HAP-1 (cell line): ENCODE data around the gene ZNF778.

Experiments
- DNase-seq, 2 experiments: peaks; one replicate each; pipeline ENCODE4 v3.0.0-alpha.2; 2016 to 2020; ENCODE audit warnings: low spot score in 2 of 2
- H3K27me3 ChIP-seq: fragments of 250-450 bp; sonication (Bioruptor Pico); 2 replicates; pipeline ENCODE4 v1.5.1; 2020; ENCODE audit warnings: low read depth, mild to moderate bottlenecking, moderate library complexity
- H3K36me3 ChIP-seq: fragments of 250-450 bp; sonication (Bioruptor Pico); replicated peaks from 2 replicates; pipeline ENCODE4 v1.5.1; 2020; ENCODE audit warnings: mild to moderate bottlenecking
- H3K4me1 ChIP-seq: fragments of 250-450 bp; sonication (Bioruptor Pico); 2 replicates; pipeline ENCODE4 v1.5.1; 2020; ENCODE audit warnings: mild to moderate bottlenecking
- H3K4me3 ChIP-seq: fragments of 250-450 bp; sonication (Bioruptor Pico); 2 replicates; pipeline ENCODE4 v1.5.1; 2020; ENCODE audit warnings: mild to moderate bottlenecking, moderate library complexity
- H3K9me3 ChIP-seq: fragments of 250-450 bp; sonication (Bioruptor Pico); 2 replicates; pipeline ENCODE4 v1.5.1; 2020; ENCODE audit warnings: mild to moderate bottlenecking, moderate library complexity
- in situ Hi-C: fragments of 300-500 bp; cut with MboI; formaldehyde crosslinking; loops from 3 replicates; pipeline ENCODE4 v1.14.3; 2020; ENCODE audit warnings: low sequenced_read_pairs, inconsistent platforms, mixed read lengths

Gene ZNF778

GRCh38 chr16:89269805-89270665, 52.5 kb downstream of the ZNF778 start:
- Histone ChIP-seq H3K36me3 (peaks cover 69% of the 10 kb centered on the region), H3K9me3 (no peaks in the 10 kb centered on the region), H3K27me3 (no peaks in the 10 kb centered on the region), H3K4me1 (no peaks in the 10 kb centered on the region), H3K4me3 (no peak overlapping the region)
- no peak for DNase-seq
- in situ Hi-C loops: loop anchor here (25.0 kb wide), 1 partner anchor 92 kb away; no protein-coding TSS in a partner anchor

GRCh38 chr16:89270666-89271345, 53.3 kb downstream of the ZNF778 start:
- no peaks in the 10 kb centered on the region for H3K4me1 ChIP-seq
- peaks cover 76% of the 10 kb centered on the region for H3K36me3 ChIP-seq
- no peak overlapping the region for H3K4me3 ChIP-seq
- H3K27me3 ChIP-seq: no peaks in the 10 kb centered on the region
- no peak for DNase-seq
- H3K9me3 ChIP-seq: no peaks in the 10 kb centered on the region
- in situ Hi-C loops: loop anchor here (25.0 kb wide), 1 partner anchor 91 kb away; no protein-coding TSS in a partner anchor

GRCh38 chr16:89272631-89273030, 55.1 kb downstream of the ZNF778 start:
- Histone ChIP-seq H3K36me3 (peaks cover 81% of the 10 kb centered on the region), H3K4me1 (no peaks in the 10 kb centered on the region), H3K27me3 (no peaks in the 10 kb centered on the region), H3K9me3 (no peaks in the 10 kb centered on the region), H3K4me3 (no peak overlapping the region)
- DNase-seq: no peak
- in situ Hi-C loops: loop anchor here (25.0 kb wide), 1 partner anchor 90 kb away; no protein-coding TSS in a partner anchor

GRCh38 chr16:89273741-89274472, 56.4 kb downstream of the ZNF778 start:
- Histone ChIP-seq H3K36me3 (peaks cover 88% of the 10 kb centered on the region), H3K4me3 (no peak overlapping the region)
- in situ Hi-C loops: loop anchor here (25.0 kb wide), 1 partner anchor 88 kb away; no protein-coding TSS in a partner anchor

GRCh38 chr16:89274561-89275283, 57.2 kb downstream of the ZNF778 start:
- peaks cover 84% of the 10 kb centered on the region for H3K36me3 ChIP-seq

More at GRCh38 chr16:89273741-89274472, 56.4 kb downstream of the ZNF778 start:
- Histone ChIP-seq H3K9me3 (no peaks in the 10 kb centered on the region), H3K27me3 (no peaks in the 10 kb centered on the region), H3K4me1 (no peaks in the 10 kb centered on the region)
- DNase-seq: no peak

GRCh38 chr16:89275284-89275584, 57.7 kb downstream of the ZNF778 start:
- H3K4me3 ChIP-seq: no peak overlapping the region
- DNase-seq: no peak
- no peaks in the 10 kb centered on the region for H3K9me3 ChIP-seq
- H3K4me1 ChIP-seq: no peaks in the 10 kb centered on the region
- in situ Hi-C loops: no loop called here
- peaks cover 84% of the 10 kb centered on the region for H3K36me3 ChIP-seq
- no peaks in the 10 kb centered on the region for H3K27me3 ChIP-seq

More at GRCh38 chr16:89274561-89275283, 57.2 kb downstream of the ZNF778 start:
- Histone ChIP-seq H3K27me3 (no peaks in the 10 kb centered on the region), H3K4me1 (no peaks in the 10 kb centered on the region), H3K9me3 (no peaks in the 10 kb centered on the region), H3K4me3 (no peak overlapping the region)
- in situ Hi-C loops: loop anchor here (25.0 kb wide), 1 partner anchor 88 kb away; no protein-coding TSS in a partner anchor
- DNase-seq: no peak

- Histone ChIP-seq H3K9me3 (no peaks in the 10 kb centered on the region), H3K27me3 (no peaks in the 10 kb centered on the region), H3K36me3 (peaks cover 85% of the 10 kb centered on the region), H3K4me3 (no peak overlapping the region), H3K4me1 (no peaks in the 10 kb centered on the region)
- in situ Hi-C loops: no loop called here
- DNase-seq: no peak
Observed at GRCh38 chr16:89275837-89276720, 58.6 kb downstream of the ZNF778 start.

GRCh38 chr16:89277049-89277448, 59.5 kb downstream of the ZNF778 start:
- Histone ChIP-seq H3K27me3 (no peaks in the 10 kb centered on the region), H3K4me3 (no peak overlapping the region), H3K9me3 (no peaks in the 10 kb centered on the region), H3K36me3 (peaks cover 86% of the 10 kb centered on the region), H3K4me1 (no peaks in the 10 kb centered on the region)
- no peak for DNase-seq
- in situ Hi-C loops: no loop called here

GRCh38 chr16:89277641-89278341, 60.3 kb downstream of the ZNF778 start:
- H3K4me1 ChIP-seq: no peaks in the 10 kb centered on the region
- no peak for DNase-seq
- peaks cover 82% of the 10 kb centered on the region for H3K36me3 ChIP-seq
- in situ Hi-C loops: no loop called here
- no peaks in the 10 kb centered on the region for H3K9me3 ChIP-seq
- H3K4me3 ChIP-seq: no peak overlapping the region
- H3K27me3 ChIP-seq: no peaks in the 10 kb centered on the region

GRCh38 chr16:89278441-89279240, 61.1 kb downstream of the ZNF778 start:
- Histone ChIP-seq H3K4me1 (no peaks in the 10 kb centered on the region), H3K9me3 (no peaks in the 10 kb centered on the region), H3K27me3 (no peaks in the 10 kb centered on the region), H3K36me3 (peaks cover 83% of the 10 kb centered on the region), H3K4me3 (no peak overlapping the region)
- in situ Hi-C loops: no loop called here
- DNase-seq: no peak

GRCh38 chr16:89279666-89280481, 62.4 kb downstream of the ZNF778 start:
- Histone ChIP-seq H3K36me3 (peaks cover 83% of the 10 kb centered on the region), H3K4me3 (no peak overlapping the region), H3K4me1 (no peaks in the 10 kb centered on the region), H3K9me3 (no peaks in the 10 kb centered on the region), H3K27me3 (no peaks in the 10 kb centered on the region)
- in situ Hi-C loops: no loop called here
- no peak for DNase-seq
